GM21381 (cell line): ENCODE data around the gene TBC1D17.
"Not testable (repeated sequence)": the region's sequence is repeated elsewhere in the genome, so short reads cannot be mapped to it uniquely, and the experiment has no call there.

ENCODE experiments used
- ATAC-seq: cut with Tn5 transposase; IDR thresholded peaks from one replicate; pipeline ENCODE4 v1.9.1; 2021; ENCODE audit warnings: mild to moderate bottlenecking, moderate library complexity; ENCODE audit not compliant: unreplicated experiment

The TBC1D17 gene

DNA sequence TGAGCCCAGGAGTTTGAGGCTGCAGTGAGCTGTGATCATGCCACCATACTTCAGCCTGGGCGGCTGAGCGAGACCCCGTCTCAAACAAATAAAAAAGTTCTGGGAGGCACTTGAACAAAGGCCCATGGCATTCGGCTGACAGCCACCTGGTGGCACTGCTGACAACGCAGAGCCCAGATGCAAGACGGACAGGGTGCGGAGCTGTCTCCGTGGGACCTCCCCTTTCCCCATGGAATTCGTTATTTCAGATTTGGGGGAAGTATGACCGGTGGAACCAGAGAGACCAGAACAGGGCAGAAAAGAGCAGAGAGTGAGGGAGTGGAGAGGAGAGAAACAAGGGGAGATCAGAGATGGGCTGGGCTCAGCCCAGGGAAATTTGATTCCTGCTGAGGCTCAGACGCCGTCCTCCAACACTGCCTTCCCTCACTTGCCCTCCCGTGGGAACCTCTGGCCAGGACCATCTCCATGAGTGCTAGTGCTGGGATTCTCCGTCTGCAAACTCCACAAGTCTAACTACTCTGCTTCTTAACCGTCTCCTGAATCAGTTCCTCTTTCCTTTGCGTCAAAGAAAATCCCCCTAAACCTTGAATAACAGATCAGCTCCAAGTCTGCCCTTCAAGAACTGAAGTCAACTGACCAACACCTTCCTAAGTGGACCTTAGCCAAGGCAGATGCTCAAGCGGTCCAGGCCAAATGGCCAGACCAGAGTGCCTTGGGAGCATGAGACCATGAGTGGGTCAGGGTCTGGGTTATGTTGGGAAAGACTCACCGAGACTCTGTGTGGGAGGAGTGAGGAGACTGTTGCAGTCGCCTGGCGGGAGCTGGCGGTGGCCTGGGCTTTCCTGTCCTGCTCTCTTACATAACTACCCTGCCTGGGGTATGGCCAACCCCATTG lies 39.6 kb downstream of the TBC1D17 start:
- ATAC-seq = no peak

DNA sequence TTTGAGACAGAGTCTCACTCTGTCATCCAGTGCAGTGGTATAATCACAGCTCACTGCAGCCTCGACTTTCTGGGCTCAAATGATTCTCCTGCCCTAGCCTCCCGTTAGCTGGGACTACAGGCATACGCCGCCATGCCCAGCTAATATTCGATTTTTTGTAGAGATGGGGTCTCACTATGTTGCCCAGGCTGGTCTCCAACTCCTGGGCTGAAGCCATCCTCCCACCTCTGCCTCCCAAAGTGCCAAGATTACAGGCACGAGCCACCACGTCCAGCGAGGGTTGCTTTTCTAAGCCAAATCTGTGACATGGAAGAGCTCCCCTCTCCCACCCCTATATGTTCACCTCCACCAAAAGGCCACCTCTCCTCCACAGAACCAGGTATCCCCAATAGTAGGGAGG lies 40.6 kb downstream of the TBC1D17 start:
- ATAC-seq = no peak

DNA sequence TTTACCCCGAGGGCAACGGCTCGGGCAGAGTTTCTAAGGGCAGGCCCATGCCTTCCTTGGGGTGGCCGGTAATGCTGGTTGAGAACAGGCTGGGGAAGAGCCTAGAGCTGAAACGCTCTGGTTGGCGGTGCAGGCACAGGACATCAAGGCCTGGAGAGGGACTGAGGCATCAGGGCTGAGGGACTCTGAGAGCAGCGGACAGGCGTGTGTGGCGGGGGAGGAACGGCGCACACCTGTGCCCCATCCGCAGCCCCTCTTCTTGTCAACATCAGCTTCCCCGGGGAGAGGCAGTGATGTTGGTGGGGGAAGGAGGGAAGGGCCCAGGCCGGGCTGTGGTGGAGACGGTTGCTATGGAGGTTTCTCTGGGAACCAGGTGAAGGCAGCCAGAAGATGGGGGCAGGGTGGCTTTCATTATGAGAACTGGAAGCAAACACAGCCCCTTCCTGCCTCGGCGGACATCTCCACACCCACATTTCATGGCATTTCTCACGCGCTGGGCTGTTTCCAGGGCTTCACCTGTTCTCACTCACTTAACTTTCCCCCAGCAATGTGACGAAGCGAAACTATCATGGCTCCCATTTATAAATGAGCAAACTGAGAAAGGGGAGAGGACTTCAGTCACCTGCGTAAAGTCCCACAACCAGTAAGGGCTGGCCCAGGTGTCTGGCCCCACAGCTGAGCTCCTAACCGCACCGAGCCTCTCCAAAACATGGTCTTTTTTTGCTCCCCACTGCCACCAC lies 43.3 kb downstream of the TBC1D17 start:
- no peak for ATAC-seq

DNA sequence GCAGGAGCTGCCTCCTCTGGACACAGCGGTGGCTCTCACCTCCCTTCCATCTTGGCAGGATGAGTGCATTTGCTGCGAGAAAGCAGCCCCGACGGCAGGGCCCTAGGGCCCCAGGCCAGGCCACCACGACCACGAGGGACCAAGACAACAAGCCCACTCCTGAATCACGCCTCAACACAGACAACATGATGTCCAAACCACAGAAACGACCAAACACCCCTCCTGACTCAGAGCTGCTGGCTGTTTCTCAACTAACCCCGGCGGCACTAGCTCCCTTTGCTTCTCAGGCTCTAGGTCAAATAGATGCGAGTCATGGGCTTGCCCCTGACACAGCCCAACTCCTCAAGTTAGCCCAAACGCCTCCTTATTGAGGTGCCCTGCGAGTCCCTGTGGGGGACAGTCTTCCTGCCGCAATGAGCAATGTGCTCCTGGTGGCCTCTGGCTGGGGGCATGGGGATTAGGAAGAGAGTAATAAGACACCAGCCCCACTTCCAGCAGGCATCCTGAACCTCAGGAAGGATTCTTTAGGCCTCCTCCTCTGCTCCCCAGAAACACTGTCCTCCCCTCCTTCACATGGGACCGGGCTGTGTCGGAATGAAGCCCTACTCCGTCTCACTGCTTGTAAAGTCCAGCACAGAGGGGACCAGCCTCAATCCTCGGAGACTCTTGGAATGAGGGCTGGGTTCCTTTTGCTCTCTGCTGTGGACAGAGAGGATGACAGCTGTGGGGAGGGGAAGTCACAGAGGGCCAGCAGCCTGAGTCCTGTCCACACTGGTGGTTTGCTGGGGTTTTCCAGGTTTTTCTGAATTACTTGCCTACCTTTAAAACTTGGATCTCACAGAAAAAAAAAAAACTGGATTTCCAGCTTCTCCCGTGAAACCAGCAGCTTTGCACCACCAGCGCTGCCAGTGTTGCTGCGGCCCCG lies 44.6 kb downstream of the TBC1D17 start:
- no peak for ATAC-seq

DNA sequence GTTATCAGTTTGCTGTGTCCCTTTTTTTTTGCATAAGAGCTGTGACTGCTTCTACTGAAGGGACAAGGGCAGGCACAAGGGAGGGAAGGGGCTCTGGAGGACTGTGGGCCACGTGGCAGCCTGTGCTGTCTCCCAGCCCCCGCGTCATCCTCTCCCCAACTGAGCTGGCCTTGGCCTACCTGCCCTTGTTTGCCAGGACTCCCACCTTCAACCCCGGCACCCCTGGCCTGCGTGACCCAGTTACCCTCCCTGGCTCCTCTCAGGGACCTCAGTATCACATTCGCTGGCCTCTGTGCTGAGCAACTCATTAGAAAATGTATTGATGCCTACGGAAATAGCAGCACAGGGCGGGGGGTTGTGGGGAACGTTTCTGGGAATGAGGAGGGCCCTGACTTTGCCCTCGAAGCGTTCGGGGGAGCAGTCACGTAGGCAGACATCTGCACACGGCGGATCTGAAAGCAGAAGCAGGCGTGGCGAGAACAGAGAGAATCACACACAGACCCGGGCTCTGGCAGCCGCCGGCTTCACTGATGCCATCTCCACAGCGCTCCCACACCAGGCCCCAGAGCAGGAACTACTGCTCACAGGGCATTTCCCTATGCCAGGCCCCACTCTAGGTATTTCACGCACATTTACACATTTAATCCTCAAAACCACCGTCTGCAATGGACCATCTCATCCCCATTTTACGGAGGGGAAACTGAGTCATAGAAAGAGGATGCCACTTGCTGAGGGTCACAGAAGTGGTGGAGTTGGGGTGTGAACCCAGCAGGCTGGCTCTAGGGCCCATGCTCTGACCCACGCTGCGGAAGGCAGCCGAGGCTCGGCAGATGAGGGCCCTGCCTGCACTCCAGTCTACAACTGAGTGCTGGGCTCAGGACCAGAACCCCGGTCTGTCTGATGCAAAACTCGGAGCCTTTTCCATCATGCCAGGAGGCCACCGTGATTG lies 45.8 kb downstream of the TBC1D17 start:
- no peak for ATAC-seq

DNA sequence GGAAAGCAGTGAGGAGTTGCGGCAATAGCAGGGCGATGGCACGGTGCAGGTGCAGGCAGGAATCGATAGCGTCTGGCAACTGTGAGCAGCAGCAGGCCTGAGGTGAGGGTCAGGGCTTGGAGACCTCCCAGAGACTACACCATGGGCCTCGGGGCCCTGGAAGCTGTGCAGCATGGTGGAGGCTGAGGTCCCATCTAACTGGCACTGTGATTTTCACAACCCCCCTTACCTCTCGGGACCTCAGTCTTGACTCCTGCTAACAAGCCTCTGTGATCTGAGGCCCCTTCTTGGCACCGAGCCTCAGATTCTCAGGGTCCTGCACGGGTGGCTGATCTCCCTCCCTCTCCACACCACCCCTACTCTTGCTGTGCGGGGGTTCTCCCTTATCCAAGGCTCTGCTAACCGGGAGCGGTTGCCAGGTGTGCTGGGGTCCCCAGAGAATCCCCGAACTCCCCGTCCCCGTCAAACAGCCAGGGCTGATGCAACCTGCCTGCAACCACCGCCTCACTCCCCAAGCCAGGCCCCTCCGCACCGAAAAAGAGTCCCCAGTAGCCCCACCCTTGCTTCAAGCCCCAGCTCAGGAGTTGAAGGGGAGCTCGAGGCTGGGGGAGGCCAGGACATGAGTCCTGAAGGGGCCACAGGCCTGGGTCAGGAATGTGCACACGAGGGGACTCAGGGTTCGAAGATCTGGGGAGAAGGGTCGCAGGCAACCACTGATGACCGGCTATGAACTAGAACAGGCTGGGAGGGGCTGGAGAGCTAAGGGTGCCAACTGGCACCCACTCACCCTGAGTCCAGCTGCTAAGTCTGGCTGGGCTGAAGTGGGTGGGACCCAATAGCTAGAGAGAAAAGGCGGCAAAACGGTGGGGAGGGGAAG lies 46.7 kb downstream of the TBC1D17 start:
- ATAC-seq = no peak

DNA sequence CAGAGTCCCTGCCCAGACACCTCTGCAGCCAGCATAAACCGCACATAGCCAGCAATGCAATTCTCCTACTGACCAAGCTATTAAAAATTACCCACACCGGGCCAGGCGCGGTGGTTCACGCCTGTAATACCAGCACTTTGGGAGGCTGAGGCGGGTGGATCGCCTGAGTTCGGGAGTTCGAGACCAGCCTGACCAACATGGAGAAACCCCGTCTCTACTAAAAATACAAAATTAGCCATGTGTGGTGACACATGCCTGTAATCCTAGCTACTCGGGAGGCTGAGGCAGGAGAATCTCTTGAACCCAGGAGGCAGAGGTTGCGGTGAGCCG lies 47.3 kb downstream of the TBC1D17 start:
- not testable (repeated sequence) for ATAC-seq

DNA sequence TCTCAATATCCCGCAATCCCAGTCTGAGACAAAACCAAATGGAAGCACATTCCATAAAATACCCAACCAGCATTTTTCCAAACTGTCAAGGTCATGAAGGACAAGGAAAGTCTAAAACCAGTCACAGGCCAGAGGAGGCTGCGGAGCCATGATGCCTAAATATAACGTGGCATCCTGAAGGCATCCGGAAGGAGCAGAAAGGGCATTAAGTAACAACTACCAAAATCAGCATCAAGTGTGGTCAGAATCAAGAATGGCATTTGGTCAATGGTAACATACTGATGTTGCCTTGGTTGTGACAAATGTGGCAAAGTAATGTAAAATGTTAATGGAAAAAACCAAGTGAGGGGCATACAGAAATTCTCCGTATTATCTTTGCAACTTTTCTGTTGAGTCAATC lies 48.0 kb downstream of the TBC1D17 start:
- no peak for ATAC-seq

DNA sequence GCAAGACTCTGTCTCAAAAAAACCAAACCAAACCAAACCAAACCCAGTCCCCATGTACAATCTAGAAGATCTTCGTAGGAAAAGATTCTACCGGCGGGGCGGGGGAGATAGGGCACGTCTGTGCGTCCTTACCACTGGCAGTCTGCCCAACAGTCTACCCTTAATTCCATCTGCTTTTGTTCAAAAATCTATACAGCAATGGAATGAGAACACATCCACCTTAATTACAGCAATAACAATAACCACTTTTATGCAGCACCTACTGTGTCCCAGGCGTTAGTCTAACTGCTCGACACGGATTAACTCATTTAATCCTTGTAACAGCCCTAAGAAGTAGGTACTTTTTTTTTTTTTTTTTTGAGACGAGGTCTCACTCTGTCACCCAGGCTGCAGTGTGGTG lies 49.0 kb downstream of the TBC1D17 start:
- ATAC-seq = no peak

DNA sequence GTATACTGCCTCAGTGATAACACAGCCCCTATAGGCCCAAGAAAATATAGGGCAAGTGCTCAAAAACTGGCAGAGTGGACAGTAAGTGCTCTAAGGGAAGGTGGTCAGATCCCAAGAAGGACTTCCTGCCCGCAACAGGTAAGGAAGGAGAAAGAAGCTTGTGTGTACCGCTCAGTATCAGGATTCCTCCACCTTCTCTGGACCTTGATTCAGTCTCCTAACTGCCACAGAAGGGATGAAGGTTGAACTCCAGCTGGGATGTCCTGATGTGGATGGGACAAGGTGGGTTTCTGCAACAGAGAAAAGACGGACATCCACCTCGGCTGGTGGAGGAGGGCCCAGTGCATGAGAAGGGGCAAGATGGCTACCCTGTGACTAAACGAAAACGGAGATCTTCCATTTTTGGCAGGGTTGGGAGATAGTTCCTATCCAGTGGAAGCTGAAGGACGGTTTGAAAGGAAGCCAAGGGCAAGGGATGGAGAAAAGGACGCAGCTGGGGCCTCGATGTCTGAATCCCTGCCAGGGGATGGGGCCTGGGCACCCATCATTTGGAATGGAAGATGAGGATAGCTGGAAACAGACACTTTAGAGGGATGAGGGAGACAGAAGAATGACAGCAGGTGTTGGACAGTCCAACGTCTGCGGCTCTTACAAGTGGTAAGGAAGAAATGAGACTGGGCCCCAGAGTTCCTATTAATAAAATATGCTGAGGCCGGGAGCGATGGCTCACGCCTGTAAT lies 50.2 kb downstream of the TBC1D17 start:
- no peak for ATAC-seq

DNA sequence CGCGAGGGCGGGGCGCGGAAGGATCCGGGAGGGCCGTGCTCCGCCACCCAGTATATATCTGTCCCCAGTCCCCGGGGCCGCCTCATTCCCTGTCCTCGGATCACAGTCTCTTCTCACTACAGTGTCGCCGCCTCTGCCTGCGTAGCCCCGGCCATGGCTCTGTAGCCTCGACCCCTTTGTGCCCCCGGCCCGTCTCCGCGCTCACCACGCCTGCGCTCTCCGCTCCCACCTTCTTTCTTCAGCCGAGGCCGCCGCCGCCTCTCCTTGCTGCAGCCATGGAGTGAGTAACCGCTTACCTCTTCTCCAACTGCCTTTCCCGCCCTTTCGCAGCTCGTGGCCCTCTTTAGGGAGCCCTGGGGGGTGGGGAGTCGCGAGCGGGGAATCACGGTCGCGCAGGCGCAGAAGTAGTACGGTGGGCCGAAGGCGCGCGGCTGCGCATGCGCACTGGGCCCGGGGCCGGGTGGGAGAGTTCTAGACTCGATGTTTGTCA lies 51.7 kb downstream of the TBC1D17 start, which contains the start of the genes ATF5 and NUP62:
ATF5 (plus strand) TSS at position 85 of the 490 bp plus-strand sequence. CDS start 1,646 bp downstream, outside the sequence.
NUP62 (minus strand) TSS at position 384 of the 490 bp plus-strand sequence. CDS start 19,697 bp downstream, outside the sequence.
- ATAC-seq = peak; percentile 35

DNA sequence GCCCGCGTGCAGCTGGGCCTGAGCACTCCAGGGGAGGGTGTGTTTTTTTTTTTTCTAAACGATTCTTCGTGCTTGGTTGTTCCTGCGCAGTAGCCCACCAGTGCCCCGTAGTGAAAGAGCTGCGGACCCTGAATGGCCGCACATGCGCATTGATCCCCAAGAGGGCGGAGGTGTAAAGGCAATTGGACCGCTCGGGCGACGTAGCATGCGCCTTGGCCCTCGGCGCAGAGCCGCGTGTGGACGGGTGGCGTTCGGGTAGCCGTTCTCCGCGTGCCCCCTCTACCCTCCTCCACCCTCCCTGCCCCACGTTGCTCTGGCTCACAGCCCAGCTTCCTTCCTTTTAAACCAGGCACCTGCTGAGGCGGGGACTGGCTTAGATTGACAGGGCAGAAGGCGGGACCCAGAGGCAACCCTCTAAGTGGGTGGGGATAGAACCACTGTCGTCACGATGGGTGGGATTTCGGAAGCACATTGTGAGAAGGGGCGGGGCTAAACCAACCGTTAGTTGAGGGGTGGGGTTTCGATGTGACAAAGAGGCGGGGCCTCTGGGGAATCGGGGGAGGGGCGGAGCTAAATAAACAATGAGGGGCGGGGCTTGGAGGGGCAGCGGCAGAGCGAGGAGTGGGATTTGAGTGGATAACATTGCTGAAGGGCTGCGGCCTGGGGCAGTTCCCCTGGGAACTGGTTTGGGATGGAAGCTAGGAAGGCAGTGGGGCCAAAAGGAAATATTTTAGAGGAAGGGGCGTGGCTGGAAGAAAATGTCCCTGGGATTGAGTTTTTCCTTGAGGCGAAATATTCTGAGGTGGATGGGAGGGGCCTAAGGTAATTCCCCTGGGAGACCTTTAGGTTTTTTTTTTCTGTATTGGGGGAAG lies 52.3 kb downstream of the TBC1D17 start:
- ATAC-seq = peak; percentile 51

DNA sequence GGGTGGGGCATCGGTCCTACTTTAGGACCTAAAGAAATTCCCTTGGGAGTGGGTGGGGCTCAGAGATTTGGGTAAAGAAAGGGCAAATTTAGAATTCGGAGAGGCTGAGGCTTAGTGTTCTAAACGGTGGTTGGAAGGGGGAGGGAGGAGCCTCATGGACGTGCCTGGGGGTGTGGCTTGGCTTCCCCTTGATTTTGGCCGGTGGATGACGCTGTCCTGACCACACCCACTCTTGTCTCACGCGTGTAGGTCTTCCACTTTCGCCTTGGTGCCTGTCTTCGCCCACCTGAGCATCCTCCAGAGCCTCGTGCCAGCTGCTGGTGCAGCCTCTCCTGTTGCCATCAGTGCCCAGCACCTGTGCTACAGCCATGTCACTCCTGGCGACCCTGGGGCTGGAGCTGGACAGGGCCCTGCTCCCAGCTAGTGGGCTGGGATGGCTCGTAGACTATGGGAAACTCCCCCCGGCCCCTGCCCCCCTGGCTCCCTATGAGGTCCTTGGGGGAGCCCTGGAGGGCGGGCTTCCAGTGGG lies 53.0 kb downstream of the TBC1D17 start:
- no peak for ATAC-seq

DNA sequence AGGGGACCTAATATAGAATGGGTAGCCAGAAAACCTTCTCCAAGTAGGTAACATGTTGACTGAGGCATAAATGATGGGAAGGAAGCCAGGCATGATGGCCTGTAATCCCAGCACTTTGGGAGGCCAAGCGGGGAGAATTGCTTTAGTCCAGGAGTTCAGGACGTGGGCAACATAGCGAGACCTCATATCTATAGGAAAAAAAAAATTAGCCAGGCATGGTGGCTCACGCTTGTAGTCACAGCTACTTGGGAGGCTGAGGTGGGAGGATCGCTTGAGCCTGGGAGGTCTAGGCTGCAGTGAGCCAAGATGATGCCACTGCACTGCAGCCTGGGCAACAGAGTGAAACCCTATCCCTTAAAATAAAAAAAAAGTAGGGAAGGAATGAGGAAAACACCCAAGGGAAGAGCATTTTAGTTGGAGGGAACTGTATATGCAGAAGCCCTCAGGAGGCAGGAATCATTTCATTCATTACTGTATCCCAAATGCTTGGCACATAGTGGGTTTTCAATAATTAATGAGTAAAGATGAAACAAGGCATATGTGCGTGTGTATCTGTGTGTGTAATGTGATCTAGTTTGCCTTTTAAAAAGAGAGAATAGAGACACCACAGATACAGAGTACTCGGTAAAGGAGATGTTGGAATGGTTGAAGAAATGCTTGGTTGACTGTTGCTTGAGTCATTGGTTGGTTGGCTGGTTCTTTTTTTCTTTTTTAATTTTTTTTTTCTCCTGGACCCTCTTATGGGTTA lies 54.0 kb downstream of the TBC1D17 start:
- no peak for ATAC-seq

DNA sequence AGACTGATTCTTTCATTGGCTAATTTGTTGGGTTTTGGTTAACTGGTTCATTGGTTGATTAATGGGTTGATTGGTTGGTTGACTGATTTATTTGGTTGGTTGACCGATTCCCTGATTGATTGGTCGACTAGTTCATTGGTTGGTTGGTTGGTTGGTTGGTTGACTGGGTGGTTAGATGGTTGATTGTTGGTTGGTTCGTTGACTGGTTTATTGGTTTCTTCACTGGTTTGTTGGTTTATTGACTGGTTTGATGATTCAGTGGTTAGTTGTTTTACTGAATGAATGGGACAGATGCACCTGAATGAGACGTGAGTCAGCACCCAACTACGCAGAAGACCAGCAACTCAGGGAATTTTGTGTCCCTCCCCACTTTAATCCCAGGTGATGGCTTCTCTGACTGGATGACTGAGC lies 54.5 kb downstream of the TBC1D17 start:
- ATAC-seq = no peak

DNA sequence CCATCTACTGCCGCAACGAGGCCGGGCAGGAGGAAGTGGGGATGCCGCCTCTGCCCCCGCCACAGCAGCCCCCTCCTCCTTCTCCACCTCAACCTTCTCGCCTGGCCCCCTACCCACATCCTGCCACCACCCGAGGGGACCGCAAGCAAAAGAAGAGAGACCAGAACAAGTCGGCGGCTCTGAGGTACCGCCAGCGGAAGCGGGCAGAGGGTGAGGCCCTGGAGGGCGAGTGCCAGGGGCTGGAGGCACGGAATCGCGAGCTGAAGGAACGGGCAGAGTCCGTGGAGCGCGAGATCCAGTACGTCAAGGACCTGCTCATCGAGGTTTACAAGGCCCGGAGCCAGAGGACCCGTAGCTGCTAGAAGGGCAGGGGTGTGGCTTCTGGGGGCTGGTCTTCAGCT lies 55.2 kb downstream of the TBC1D17 start:
- no peak for ATAC-seq
